ENCODE data around the gene SALL3. TPM values are rescaled to one million over a fixed set of nuclear protein-coding genes. Genes with fewer than 3 reads are reported as not detected.
"Not testable (repeated sequence)": the region's sequence is repeated elsewhere in the genome, so short reads cannot be mapped to it uniquely, and the experiment has no call there.

SALL3 gene
- total RNA-seq: not detected

DNA sequence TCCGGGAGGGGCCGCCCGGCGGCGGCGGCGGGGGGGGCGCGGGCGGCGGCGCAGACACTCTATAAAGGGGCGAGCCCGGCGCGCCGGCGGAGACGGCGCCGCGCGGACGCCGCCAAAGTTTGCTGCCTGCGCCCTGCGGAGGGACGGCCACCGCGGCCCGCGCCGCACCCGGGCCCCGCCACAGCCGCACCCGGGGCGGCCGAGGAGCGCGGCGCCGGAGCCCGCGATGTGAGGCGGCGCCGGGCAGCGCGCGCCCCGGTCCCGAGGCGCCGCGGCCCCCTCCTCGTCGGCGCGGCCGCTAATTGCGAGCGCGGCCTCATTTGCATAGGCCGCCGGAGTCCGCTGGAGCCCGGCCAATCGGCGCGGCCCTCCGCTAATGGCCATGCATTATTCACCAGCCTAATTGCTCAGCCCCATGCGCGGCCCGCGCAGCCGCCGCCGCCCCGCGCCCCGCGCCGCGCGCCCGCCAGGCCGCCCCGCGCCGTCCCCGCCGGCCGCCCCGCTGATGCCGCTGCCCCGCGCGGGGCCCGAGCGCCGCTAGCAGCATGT lies at the start of gene SALL3:
Gene SALL3, plus strand, starts transcription at position 89 of the 549 bp plus-strand sequence. Its CDS starts 457 bp downstream, at position 546.
- ChIA-PET POLR2A (no interaction called here), CTCF (no interaction called here)
- Mint-ChIP-seq H3K27me3 (peaks cover 59% of the 10 kb centered on the region), H3K27ac (no peak within 1 kb of the TSS), H3K4me3 (peak within 1 kb of the TSS; percentile 35), H3K36me3 (ENCODE audit: low read depth) (peaks cover 3% of the 10 kb centered on the region), H3K4me1 (peaks cover 15% of the 10 kb centered on the region), H3K9me3 (ENCODE audit: low read depth) (peaks cover 3% of the 10 kb centered on the region)
- intact Hi-C loops (cut with DNase I, micrococcal nuclease): loop anchor here in 1 of 2 experiments (5.0 to 10.0 kb wide), 2 partner anchors 1215 to 1728 kb away; no protein-coding TSS in a partner anchor
- no peak for DNase-seq
- no peak for ATAC-seq

DNA sequence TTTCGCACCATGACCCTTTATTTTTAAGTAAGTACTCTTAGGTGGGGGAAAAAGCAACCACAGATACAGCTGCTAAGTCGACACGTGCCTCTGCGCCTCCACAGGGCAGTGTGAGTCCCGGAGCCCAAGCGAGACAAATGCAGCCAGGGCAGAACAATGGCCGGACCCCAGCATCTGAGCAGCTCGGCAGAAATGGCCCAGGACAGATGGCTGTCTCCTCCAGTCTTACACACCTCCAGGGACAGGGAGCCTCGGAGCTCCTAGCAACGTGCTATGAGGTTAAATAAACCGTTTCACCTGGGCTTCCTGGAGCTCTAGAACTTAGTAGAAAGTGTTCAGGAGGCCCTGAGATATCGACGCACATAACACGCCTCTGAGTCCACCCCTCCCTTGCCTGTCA lies 47.3 kb upstream of the SALL3 start:
- CTCF ChIA-PET: no interaction called here
- Mint-ChIP-seq H3K36me3 (ENCODE audit: low read depth) (no peaks in the 10 kb centered on the region), H3K27me3 (peaks cover 2% of the 10 kb centered on the region), H3K27ac (no peak overlapping the region), H3K9me3 (ENCODE audit: low read depth) (no peaks in the 10 kb centered on the region), H3K4me1 (no peaks in the 10 kb centered on the region), H3K4me3 (no peak overlapping the region)
- ATAC-seq (no peak), DNase-seq (no peak)
- POLR2A ChIA-PET: no interaction called here
- intact Hi-C loops (cut with DNase I, micrococcal nuclease): no loop called here

DNA sequence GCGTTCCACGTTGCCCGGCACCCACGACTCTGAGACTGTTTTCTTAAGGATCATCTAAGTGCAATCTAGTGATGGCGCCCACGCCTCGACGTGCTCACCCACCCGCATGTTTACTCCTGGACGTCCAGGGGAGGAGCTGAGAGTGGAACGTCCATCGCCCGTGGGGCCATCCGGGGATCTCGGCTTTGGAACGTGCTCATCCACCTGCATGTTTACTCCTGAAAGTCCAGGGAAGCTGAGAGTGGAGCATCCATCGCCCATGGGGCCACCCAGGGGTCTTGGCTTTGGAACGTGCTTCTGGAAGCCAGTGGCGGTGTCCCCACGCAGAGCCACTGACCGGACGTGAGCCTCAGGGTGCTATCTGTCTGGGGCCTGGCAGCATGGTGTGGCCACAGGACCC lies 45.6 kb upstream of the SALL3 start:
- ChIA-PET CTCF (no interaction called here), POLR2A (no interaction called here)
- no peak for DNase-seq
- no peaks in the 10 kb centered on the region for H3K9me3 Mint-ChIP-seq (ENCODE audit: low read depth)
- no peak overlapping the region for H3K27ac Mint-ChIP-seq
- no peaks in the 10 kb centered on the region for H3K36me3 Mint-ChIP-seq (ENCODE audit: low read depth)
- peaks cover under 1% of the 10 kb centered on the region for H3K27me3 Mint-ChIP-seq
- H3K4me3 Mint-ChIP-seq: no peak overlapping the region
- H3K4me1 Mint-ChIP-seq: peaks cover 2% of the 10 kb centered on the region
- intact Hi-C loops (cut with DNase I, micrococcal nuclease): no loop called here
- ATAC-seq: no peak

DNA sequence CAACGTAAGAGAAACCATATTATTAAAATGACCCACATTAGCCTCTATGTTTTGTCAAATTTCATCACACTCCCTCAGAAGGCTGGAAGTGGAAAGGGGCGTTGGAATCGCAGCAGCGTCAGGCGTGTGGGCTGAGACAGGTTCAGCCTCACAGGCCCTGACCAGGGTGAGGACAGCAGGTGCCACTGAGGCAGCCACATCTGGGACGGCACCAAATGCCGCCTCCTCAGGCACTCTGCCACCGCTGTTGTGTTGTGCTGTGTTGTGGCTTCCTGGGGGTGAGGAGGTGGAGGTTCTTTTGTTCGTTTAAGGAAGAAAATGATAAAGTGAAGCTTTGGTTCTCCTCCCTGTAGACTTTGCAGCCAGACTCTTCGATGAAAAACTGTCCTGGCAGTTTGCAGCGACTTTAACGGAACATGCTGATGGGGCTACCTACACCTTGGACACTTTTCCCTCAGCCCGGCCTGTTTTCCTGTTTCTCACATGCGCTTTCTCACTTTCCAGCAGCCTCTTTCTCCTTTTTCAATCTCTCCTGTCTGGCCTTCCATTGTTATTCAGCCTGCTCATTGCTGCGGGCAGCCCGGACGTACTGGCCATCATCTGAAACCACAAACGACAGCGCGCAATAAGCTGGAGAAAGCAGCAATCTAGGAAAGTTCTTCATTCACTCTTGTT lies 44.9 kb upstream of the SALL3 start:
- H3K4me1 Mint-ChIP-seq: peaks cover 5% of the 10 kb centered on the region
- no peaks in the 10 kb centered on the region for H3K36me3 Mint-ChIP-seq (ENCODE audit: low read depth)
- no peaks in the 10 kb centered on the region for H3K9me3 Mint-ChIP-seq (ENCODE audit: low read depth)
- POLR2A ChIA-PET: no interaction called here
- ATAC-seq (no peak), DNase-seq (no peak)
- H3K27me3 Mint-ChIP-seq: no peaks in the 10 kb centered on the region
- no peak overlapping the region for H3K4me3 Mint-ChIP-seq
- intact Hi-C loops (cut with DNase I, micrococcal nuclease): no loop called here
- no peak overlapping the region for H3K27ac Mint-ChIP-seq
- CTCF ChIA-PET: no interaction called here

DNA sequence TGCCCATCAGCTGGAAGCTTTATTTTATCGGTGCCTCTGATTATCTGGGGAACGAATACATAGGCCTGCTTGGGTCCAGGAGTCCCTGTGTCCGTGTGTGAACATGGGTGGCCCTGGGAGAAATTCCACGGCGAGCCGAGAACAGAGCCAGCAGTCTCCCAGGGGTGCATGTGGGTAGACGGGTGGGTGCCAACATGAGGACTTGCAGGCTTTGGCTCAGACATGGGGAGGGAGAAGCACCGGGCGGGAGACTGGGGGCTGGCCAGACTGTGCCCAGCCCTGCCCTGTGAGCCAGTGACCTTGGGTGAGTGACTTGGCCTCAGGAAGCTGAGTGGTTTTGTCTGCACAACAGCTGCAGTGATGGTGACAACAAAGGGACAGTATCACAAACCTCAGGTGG lies 44.2 kb upstream of the SALL3 start:
- Mint-ChIP-seq H3K9me3 (ENCODE audit: low read depth) (no peaks in the 10 kb centered on the region), H3K27me3 (no peaks in the 10 kb centered on the region), H3K27ac (no peak overlapping the region), H3K36me3 (ENCODE audit: low read depth) (no peaks in the 10 kb centered on the region), H3K4me1 (peaks cover 5% of the 10 kb centered on the region), H3K4me3 (no peak overlapping the region)
- intact Hi-C loops (cut with DNase I, micrococcal nuclease): no loop called here
- ATAC-seq: no peak
- ChIA-PET CTCF (no interaction called here), POLR2A (no interaction called here)
- DNase-seq: no peak

DNA sequence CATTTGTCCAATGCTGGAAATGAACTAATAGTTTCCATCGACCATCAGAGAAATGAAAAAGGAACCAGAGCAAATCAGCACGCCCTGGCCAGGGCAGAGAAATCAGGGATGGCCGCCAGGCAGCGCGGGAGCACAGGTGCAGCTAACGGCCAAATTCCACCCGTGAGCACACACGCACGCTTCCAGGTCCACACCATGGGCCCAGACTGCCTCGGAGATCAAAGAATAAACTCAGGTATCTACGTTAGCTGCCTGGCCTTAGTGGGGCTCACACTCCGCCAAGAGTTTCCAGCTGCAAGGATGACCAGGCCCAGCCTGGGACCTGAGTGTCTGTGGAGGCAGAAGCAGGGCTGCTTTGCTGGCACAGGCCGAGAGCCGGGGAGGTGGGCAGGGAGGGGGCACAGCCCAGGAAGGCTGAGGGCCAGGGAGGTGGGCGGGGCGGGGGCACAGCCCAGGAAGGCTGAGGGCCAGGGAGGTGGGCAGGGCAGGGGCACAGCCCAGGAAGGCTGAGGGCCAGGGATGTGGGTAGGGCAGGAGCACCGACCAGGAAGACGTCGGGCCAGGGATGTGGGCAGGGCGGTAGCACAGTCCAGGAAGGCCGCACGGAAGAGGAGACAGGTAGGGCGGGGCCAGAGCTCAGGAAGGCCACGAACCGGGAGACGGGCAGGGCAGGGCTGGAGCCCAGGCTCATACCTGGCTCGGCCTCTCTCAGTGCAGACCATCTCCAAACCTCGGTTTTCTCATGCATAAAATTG lies 43.2 kb upstream of the SALL3 start:
- ChIA-PET POLR2A (no interaction called here), CTCF (no interaction called here)
- Mint-ChIP-seq H3K27me3 (no peaks in the 10 kb centered on the region), H3K9me3 (ENCODE audit: low read depth) (no peaks in the 10 kb centered on the region), H3K36me3 (ENCODE audit: low read depth) (no peaks in the 10 kb centered on the region), H3K4me1 (peaks cover 5% of the 10 kb centered on the region), H3K27ac (no peak overlapping the region), H3K4me3 (no peak overlapping the region)
- DNase-seq: no peak
- ATAC-seq: no peak
- intact Hi-C loops (cut with DNase I, micrococcal nuclease): no loop called here

DNA sequence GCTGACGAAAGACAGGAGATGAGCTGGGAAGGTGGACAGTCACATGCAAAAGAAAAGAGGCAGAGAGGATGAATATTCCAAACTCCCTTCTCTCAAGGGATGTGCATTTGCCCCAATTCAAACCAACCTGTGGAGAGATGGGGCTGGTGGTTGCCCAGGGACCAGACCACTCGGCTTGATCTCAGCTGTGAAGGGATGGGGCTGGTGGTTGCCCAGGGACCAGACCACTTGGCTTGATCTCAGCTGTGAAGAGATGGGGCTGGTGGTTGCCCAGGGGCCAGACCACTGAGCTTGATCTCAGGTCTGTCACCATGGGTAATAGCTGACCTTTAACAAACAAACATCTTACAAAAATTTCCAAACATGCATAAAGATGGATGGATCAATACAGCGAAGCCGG lies 42.5 kb upstream of the SALL3 start:
- Mint-ChIP-seq H3K4me1 (peaks cover 5% of the 10 kb centered on the region), H3K27ac (no peak overlapping the region), H3K27me3 (no peaks in the 10 kb centered on the region), H3K9me3 (ENCODE audit: low read depth) (no peaks in the 10 kb centered on the region), H3K4me3 (no peak overlapping the region), H3K36me3 (ENCODE audit: low read depth) (no peaks in the 10 kb centered on the region)
- intact Hi-C loops (cut with DNase I, micrococcal nuclease): no loop called here
- no peak for DNase-seq
- ChIA-PET POLR2A (no interaction called here), CTCF (no interaction called here)
- no peak for ATAC-seq

DNA sequence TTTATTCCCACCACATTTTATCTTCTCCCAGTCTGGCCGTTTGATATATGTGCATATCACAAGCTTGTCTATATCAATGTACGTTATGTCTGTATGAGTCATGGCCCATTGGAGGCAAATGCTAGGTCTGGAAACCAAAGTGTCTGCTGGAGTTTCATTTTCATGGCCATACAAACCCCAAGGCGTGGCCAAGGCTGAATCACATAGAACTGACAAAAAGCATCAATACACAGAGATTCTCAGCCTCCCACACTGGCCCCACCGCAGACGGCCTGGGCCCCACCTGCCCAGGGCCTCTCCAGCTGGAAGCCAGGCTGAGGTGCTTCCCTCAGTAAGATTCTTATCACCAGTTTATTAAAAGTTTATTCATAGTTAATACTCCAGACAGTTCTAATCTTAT lies 40.5 kb upstream of the SALL3 start:
- DNase-seq: peak; percentile 58
- Mint-ChIP-seq H3K4me1 (peaks cover 5% of the 10 kb centered on the region), H3K36me3 (ENCODE audit: low read depth) (no peaks in the 10 kb centered on the region), H3K27me3 (peaks cover 10% of the 10 kb centered on the region), H3K9me3 (ENCODE audit: low read depth) (no peaks in the 10 kb centered on the region), H3K4me3 (no peak overlapping the region), H3K27ac (no peak overlapping the region)
- ChIA-PET CTCF (no interaction called here), POLR2A (no interaction called here)
- ATAC-seq: peak; percentile 90
- intact Hi-C loops (cut with DNase I, micrococcal nuclease): no loop called here

DNA sequence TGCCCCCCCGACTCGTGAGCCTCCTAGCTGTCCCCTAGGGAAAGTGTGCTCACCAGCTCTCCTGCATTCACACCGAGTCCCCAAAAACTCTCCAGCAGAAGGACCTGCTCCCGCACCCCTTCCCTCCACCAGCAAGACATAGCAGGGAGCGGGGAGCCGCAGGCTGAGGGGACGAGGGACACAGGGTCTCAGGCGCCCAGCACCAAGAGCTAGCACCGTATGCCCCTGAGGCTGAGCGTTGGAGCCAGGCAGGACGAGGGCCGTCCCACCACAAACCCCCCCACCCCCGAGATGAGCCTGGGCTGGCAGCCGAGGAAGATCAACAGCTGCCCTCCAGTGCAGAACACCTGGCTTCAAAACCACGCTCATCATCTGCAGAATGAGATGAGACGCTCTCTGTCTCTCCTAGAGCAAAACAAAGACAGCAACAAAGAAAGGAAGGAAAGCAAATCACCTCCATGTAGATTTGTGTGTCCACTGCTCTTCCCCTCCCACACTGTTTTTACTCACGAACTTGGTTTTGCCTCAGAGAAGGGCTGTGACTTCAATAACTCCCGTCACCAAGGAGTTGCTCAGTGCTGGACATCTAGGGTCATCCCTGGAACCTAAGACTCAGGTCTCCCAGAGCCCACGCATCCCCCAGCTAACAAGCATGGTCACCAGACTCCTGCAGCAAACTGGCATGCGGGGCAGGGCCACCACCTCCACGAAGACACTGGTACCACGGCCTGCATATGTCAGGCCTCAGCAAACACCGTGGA lies 39.7 kb upstream of the SALL3 start:
- POLR2A ChIA-PET: no interaction called here
- Mint-ChIP-seq H3K4me3 (no peak overlapping the region), H3K36me3 (ENCODE audit: low read depth) (no peaks in the 10 kb centered on the region), H3K27ac (no peak overlapping the region), H3K27me3 (peaks cover 12% of the 10 kb centered on the region), H3K4me1 (peaks cover 5% of the 10 kb centered on the region), H3K9me3 (ENCODE audit: low read depth) (no peaks in the 10 kb centered on the region)
- intact Hi-C loops (cut with DNase I, micrococcal nuclease): no loop called here
- CTCF ChIA-PET: no interaction called here
- DNase-seq (no peak), ATAC-seq (no peak)

DNA sequence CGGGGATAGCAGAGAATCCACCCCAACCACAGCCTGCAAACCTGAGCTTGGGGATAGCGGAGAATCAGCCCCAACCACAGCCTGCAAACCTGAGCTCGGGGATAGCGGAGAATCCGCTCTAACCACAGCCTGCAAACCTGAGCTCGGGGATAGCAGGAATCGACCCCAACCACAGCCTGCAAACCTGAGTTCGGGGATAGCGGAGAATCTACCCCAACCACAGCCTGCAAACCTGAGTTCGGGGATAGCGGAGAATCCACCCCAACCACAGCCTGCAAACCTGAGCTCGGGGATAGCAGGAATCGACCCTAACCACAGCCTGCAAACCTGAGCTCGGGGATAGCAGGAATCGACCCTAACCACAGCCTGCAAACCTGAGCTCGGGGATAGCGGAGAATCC lies 37.4 kb upstream of the SALL3 start:
- H3K4me1 Mint-ChIP-seq; H3K27ac Mint-ChIP-seq; H3K4me3 Mint-ChIP-seq; H3K9me3 Mint-ChIP-seq (ENCODE audit: low read depth); DNase-seq; CTCF ChIA-PET; intact Hi-C loops (cut with DNase I, micrococcal nuclease); POLR2A ChIA-PET; H3K36me3 Mint-ChIP-seq (ENCODE audit: low read depth); ATAC-seq: not testable (repeated sequence)
- peaks cover 17% of the 10 kb centered on the region for H3K27me3 Mint-ChIP-seq

DNA sequence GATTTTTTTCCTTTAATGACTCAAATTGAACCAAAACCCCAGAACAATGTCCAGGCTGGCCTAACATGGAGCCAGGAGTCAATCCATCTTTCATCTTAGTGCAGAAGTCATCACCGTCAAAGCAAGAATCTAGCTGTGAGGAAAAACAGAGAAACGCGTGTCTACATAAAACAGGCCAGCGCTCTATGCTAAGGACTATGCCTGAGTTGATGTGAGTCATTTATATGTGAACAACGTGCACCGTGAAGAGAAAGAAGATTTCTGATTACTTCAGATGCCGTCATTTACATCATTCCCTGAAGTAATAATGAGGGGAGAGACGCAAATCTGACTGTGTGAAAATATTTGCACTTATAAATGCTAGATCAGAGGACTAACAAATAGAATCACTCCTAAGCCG lies 34.0 kb upstream of the SALL3 start:
- Mint-ChIP-seq H3K27ac (no peak overlapping the region), H3K27me3 (peaks cover 19% of the 10 kb centered on the region), H3K36me3 (ENCODE audit: low read depth) (no peaks in the 10 kb centered on the region), H3K4me3 (no peak overlapping the region), H3K4me1 (no peaks in the 10 kb centered on the region), H3K9me3 (ENCODE audit: low read depth) (no peaks in the 10 kb centered on the region)
- CTCF ChIA-PET: no interaction called here
- intact Hi-C loops (cut with DNase I, micrococcal nuclease): no loop called here
- DNase-seq (no peak), ATAC-seq (no peak)
- POLR2A ChIA-PET: no interaction called here

DNA sequence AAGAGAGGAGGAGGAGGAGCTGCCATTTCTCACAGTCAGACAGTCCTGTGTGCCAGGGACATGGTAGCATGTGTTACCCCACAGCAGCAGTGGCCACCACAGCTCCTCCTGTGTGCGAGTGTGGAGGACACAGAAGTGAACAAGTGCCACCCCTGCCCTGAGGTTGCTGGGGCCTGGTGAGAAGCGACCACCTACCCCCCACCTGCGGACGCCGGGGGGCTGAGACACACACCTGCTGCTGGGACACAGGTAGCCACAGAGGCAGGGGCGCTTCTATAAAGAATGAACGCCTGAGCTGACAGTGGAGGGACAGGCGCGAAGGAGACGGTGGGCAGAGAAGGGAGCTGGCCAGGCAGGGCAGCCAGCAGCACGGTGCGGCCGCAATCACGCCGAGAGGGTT lies 32.3 kb upstream of the SALL3 start:
- H3K4me1 Mint-ChIP-seq: no peaks in the 10 kb centered on the region
- H3K27ac Mint-ChIP-seq: no peak overlapping the region
- no peaks in the 10 kb centered on the region for H3K36me3 Mint-ChIP-seq (ENCODE audit: low read depth)
- H3K4me3 Mint-ChIP-seq: no peak overlapping the region
- intact Hi-C loops (cut with DNase I, micrococcal nuclease): no loop called here
- peaks cover 5% of the 10 kb centered on the region for H3K9me3 Mint-ChIP-seq (ENCODE audit: low read depth)
- ChIA-PET POLR2A (no interaction called here), CTCF (no interaction called here)
- DNase-seq (no peak), ATAC-seq (no peak)
- peaks cover 19% of the 10 kb centered on the region for H3K27me3 Mint-ChIP-seq

Measured in activated CD4-positive, alpha-beta T cell treated with anti-CD3 and anti-CD28 coated beads for 36 hours (primary cell).